Lower leg skin (tissue), 3 donors: Measurements from ENCODE around the gene ATP2A1.

Experiments used
- CTCF ChIP-seq, 3 donors: fragments of 450-650 bp; IDR thresholded peaks; one replicate each; pipeline ENCODE4 v1.5.1; 2016; ENCODE audit warnings: antibody characterized with exemption in 3 of 3, mild to moderate bottlenecking in 3 of 3, moderate library complexity in 2 of 3
- POLR2A ChIP-seq, 2 donors: fragments of 450-650 bp; IDR thresholded peaks; one replicate each; pipeline ENCODE4 v1.6.1; 2016 to 2017; ENCODE audit warnings: antibody characterized with exemption in 2 of 2, mild to moderate bottlenecking in 1 of 2, moderate library complexity in 1 of 2

- TF ChIP-seq CTCF (IDR thresholded peaks at IDR 0.05), result no peak
- no peak for TF ChIP-seq POLR2A (IDR thresholded peaks at IDR 0.05)
These were observed 25.2 kb downstream of the ATP2A1 start for GRCh38 chr16:28903344-28904042.
